ENCODE measurements around the gene MKI67. TPM values are rescaled to one million over a fixed set of nuclear protein-coding genes. Genes with fewer than 3 reads are reported as not detected.

MKI67 gene
- total RNA-seq, 1 experiment from 2014 or later = 151 TPM

GRCh38 chr10:128081222-128081621 lies 45.0 kb downstream of the MKI67 start:
- BruUV-seq (replicated peaks) = no TSS peak
- in situ Hi-C loops (cut with HindIII; ENCODE audit: low pct_unique_long_range_greater_than_20kb, low sequenced_read_pairs) (no loop called here), intact Hi-C loops (cut with micrococcal nuclease; ENCODE audit: unreplicated experiment) (no loop called here)
- ATAC-seq (no peak), DNase-seq (ENCODE audit: low read depth, low spot score) (no peak)
- CTCF ChIA-PET = no interaction called here
- Histone ChIP-seq H3K27me3 (ENCODE audit: control insufficient read depth, insufficient read depth, low read length) (peaks cover 12% of the 10 kb centered on the region), H3K9me3 (ENCODE audit: control insufficient read depth, insufficient read depth, low read depth, low read length) (no peaks in the 10 kb centered on the region), H3K36me3 (ENCODE audit: control insufficient read depth, insufficient read depth, low read length) (no peaks in the 10 kb centered on the region), H3K4me1 (ENCODE audit: control insufficient read depth, insufficient read depth, low read length) (no peaks in the 10 kb centered on the region), H3K27ac (ENCODE audit: low read length) (no peak overlapping the region), H3K4me3 (ENCODE audit: low read depth in 2 of 2, low read length in 2 of 2) (no peak overlapping the region)
- POLR2A ChIA-PET = no interaction called here
- TF ChIP-seq POLR2AphosphoS5 (IDR thresholded peaks at IDR 0.05; ENCODE audit: low read depth, low read length) = no peak
- no peak for TF ChIP-seq TCF7L2 (IDR thresholded peaks at IDR 0.05; ENCODE audit: low read depth, low read length)

DNA sequence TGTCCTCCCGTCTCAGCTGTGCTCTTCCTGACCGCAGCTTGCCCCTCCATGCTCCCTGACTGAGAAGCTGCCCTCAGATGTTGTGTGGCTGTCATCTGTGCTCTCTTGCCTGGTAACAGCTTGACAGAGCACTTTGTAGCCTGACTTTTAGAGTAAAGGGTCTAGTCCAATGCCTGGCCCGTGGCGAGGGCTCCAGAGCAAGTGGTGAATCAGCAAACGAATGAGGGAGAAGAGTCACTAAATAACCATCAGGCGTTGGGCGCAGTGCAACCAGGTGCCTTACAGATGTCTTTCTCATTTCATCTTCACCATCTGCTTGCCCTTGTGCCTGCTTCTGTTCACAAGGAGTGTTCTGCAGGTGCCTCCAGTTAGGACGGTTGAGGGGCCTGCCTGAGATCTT lies 45.6 kb downstream of the MKI67 start:
- DNase-seq (ENCODE audit: low read depth, low spot score) (no peak), ATAC-seq (no peak)
- BruUV-seq (replicated peaks) = no TSS peak
- TF ChIP-seq, protein P1, sequence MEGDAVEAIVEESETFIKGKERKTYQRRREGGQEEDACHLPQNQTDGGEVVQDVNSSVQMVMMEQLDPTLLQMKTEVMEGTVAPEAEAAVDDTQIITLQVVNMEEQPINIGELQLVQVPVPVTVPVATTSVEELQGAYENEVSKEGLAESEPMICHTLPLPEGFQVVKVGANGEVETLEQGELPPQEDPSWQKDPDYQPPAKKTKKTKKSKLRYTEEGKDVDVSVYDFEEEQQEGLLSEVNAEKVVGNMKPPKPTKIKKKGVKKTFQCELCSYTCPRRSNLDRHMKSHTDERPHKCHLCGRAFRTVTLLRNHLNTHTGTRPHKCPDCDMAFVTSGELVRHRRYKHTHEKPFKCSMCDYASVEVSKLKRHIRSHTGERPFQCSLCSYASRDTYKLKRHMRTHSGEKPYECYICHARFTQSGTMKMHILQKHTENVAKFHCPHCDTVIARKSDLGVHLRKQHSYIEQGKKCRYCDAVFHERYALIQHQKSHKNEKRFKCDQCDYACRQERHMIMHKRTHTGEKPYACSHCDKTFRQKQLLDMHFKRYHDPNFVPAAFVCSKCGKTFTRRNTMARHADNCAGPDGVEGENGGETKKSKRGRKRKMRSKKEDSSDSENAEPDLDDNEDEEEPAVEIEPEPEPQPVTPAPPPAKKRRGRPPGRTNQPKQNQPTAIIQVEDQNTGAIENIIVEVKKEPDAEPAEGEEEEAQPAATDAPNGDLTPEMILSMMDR (IDR thresholded peaks at IDR 0.05) = no peak
- TF ChIP-seq, protein P2, sequence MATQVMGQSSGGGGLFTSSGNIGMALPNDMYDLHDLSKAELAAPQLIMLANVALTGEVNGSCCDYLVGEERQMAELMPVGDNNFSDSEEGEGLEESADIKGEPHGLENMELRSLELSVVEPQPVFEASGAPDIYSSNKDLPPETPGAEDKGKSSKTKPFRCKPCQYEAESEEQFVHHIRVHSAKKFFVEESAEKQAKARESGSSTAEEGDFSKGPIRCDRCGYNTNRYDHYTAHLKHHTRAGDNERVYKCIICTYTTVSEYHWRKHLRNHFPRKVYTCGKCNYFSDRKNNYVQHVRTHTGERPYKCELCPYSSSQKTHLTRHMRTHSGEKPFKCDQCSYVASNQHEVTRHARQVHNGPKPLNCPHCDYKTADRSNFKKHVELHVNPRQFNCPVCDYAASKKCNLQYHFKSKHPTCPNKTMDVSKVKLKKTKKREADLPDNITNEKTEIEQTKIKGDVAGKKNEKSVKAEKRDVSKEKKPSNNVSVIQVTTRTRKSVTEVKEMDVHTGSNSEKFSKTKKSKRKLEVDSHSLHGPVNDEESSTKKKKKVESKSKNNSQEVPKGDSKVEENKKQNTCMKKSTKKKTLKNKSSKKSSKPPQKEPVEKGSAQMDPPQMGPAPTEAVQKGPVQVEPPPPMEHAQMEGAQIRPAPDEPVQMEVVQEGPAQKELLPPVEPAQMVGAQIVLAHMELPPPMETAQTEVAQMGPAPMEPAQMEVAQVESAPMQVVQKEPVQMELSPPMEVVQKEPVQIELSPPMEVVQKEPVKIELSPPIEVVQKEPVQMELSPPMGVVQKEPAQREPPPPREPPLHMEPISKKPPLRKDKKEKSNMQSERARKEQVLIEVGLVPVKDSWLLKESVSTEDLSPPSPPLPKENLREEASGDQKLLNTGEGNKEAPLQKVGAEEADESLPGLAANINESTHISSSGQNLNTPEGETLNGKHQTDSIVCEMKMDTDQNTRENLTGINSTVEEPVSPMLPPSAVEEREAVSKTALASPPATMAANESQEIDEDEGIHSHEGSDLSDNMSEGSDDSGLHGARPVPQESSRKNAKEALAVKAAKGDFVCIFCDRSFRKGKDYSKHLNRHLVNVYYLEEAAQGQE (IDR thresholded peaks at IDR 0.05; ENCODE audit: insufficient read depth in 1 of 2, low read depth in 2 of 2, low read length in 1 of 2) = no peak
- no peak for TF ChIP-seq TCF7L2 (IDR thresholded peaks at IDR 0.05; ENCODE audit: low read depth, low read length)
- TF ChIP-seq SIN3A (IDR thresholded peaks at IDR 0.05; ENCODE audit: borderline replicate concordance, insufficient read depth, low read depth, low read length) = no peak
- TF ChIP-seq POLR2AphosphoS5 (IDR thresholded peaks at IDR 0.05; ENCODE audit: low read depth, low read length) = no peak
- Histone ChIP-seq H3K27ac (ENCODE audit: low read length) (no peak overlapping the region), H3K27me3 (ENCODE audit: control insufficient read depth, insufficient read depth, low read length) (peaks cover 18% of the 10 kb centered on the region), H3K4me3 (ENCODE audit: low read depth in 2 of 2, low read length in 2 of 2) (no peak overlapping the region), H3K4me1 (ENCODE audit: control insufficient read depth, insufficient read depth, low read length) (no peaks in the 10 kb centered on the region), H3K36me3 (ENCODE audit: control insufficient read depth, insufficient read depth, low read length) (no peaks in the 10 kb centered on the region), H3K9me3 (ENCODE audit: control insufficient read depth, insufficient read depth, low read depth, low read length) (no peaks in the 10 kb centered on the region)
- intact Hi-C loops (cut with micrococcal nuclease; ENCODE audit: unreplicated experiment) = no loop called here
- POLR2A ChIA-PET = no interaction called here
- CTCF ChIA-PET = no interaction called here
- in situ Hi-C loops (cut with HindIII; ENCODE audit: low pct_unique_long_range_greater_than_20kb, low sequenced_read_pairs) = no loop called here

GRCh38 chr10:128080231-128080630 lies 46.0 kb downstream of the MKI67 start:
- intact Hi-C loops (cut with micrococcal nuclease; ENCODE audit: unreplicated experiment) = no loop called here
- ATAC-seq (no peak), DNase-seq (ENCODE audit: low read depth, low spot score) (no peak)
- in situ Hi-C loops (cut with HindIII; ENCODE audit: low pct_unique_long_range_greater_than_20kb, low sequenced_read_pairs) = no loop called here
- ChIA-PET CTCF (no interaction called here), POLR2A (no interaction called here)
- peaks cover 19% of the 10 kb centered on the region for H3K27me3 ChIP-seq (ENCODE audit: control insufficient read depth, insufficient read depth, low read length)
- BruUV-seq (replicated peaks) = no TSS peak
- TF ChIP-seq SIN3A (IDR thresholded peaks at IDR 0.05; ENCODE audit: borderline replicate concordance, insufficient read depth, low read depth, low read length) (no peak), TCF7L2 (IDR thresholded peaks at IDR 0.05; ENCODE audit: low read depth, low read length) (no peak), POLR2AphosphoS5 (IDR thresholded peaks at IDR 0.05; ENCODE audit: low read depth, low read length) (no peak)
- TF ChIP-seq, protein P2 (IDR thresholded peaks at IDR 0.05; ENCODE audit: insufficient read depth in 1 of 2, low read depth in 2 of 2, low read length in 1 of 2) = no peak
- TF ChIP-seq, protein P1 (IDR thresholded peaks at IDR 0.05) = no peak
- no peak overlapping the region for H3K27ac ChIP-seq (ENCODE audit: low read length)
- H3K36me3 ChIP-seq (ENCODE audit: control insufficient read depth, insufficient read depth, low read length) = no peaks in the 10 kb centered on the region
- no peak overlapping the region for H3K4me3 ChIP-seq (ENCODE audit: low read depth in 2 of 2, low read length in 2 of 2)
- H3K9me3 ChIP-seq (ENCODE audit: control insufficient read depth, insufficient read depth, low read depth, low read length) = no peaks in the 10 kb centered on the region
- H3K4me1 ChIP-seq (ENCODE audit: control insufficient read depth, insufficient read depth, low read length) = no peaks in the 10 kb centered on the region

All from Panc1 (cell line).